ENCODE results near the gene PPP1R8.
"Not testable (repeated sequence)": the region's sequence is repeated elsewhere in the genome, so short reads cannot be mapped to it uniquely, and the experiment has no call there.

PPP1R8 gene

GRCh38 chr1:27789540-27790041 lies 41.0 kb upstream of the PPP1R8 start:
- no peaks in the 10 kb centered on the region for H3K79me2 ChIP-seq (ENCODE audit: control insufficient read depth, insufficient read depth, low read length)
- H3K18ac ChIP-seq (ENCODE audit: low read length), result no peak overlapping the region
- no peaks in the 10 kb centered on the region for H3K36me3 ChIP-seq (ENCODE audit: control insufficient read depth, insufficient read depth, low read length)
- H2BK5ac ChIP-seq (ENCODE audit: low read length), result no peak overlapping the region
- no peak for DNase-seq
- H2AK5ac ChIP-seq (ENCODE audit: low read length), result no peak overlapping the region
- H4K5ac ChIP-seq (ENCODE audit: low read length), result no peak overlapping the region
- no peak overlapping the region for H2BK120ac ChIP-seq (ENCODE audit: low read depth, low read length)
- no peak overlapping the region for H3K4me2 ChIP-seq (ENCODE audit: low read length)
- H3K4me1 ChIP-seq (ENCODE audit: control insufficient read depth, low read depth, low read length), result no peaks in the 10 kb centered on the region
- no peak overlapping the region for H3K9ac ChIP-seq (ENCODE audit: low read length)
- H3K4me3 ChIP-seq (ENCODE audit: low read length), result no peak overlapping the region
- no peak overlapping the region for H2BK15ac ChIP-seq (replicated peaks; ENCODE audit: low read depth)
- no peak overlapping the region for H3K23ac ChIP-seq (ENCODE audit: low read length)
- H3K56ac ChIP-seq (ENCODE audit: low read length), result no peak overlapping the region
- H3K27ac ChIP-seq (ENCODE audit: low read depth, low read length), result no peak overlapping the region
- H4K8ac ChIP-seq (ENCODE audit: low read depth, low read length), result no peak overlapping the region
- H3K27me3 ChIP-seq (ENCODE audit: insufficient read depth, low read length, poor library complexity), result no peaks in the 10 kb centered on the region
- no peaks in the 10 kb centered on the region for H3K79me1 ChIP-seq (ENCODE audit: low read length)
- no CpG with 5 or more reads among the region's 4 CpGs for WGBS (ENCODE audit: extremely low coverage, insufficient coverage, low lambda C conversion rate)
- no peak overlapping the region for H3K4ac ChIP-seq (ENCODE audit: low read depth, low read length)

- H2BK15ac ChIP-seq (replicated peaks; ENCODE audit: low read depth); H2BK120ac ChIP-seq (ENCODE audit: low read depth, low read length); H3K79me2 ChIP-seq (ENCODE audit: control insufficient read depth, insufficient read depth, low read length); H3K79me1 ChIP-seq (ENCODE audit: low read length); H3K56ac ChIP-seq (ENCODE audit: low read length); H4K8ac ChIP-seq (ENCODE audit: low read depth, low read length); DNase-seq; H3K27ac ChIP-seq (ENCODE audit: low read depth, low read length); H3K27me3 ChIP-seq (ENCODE audit: insufficient read depth, low read length, poor library complexity); H3K23ac ChIP-seq (ENCODE audit: low read length); H2BK5ac ChIP-seq (ENCODE audit: low read length); H3K9ac ChIP-seq (ENCODE audit: low read length); H3K4me1 ChIP-seq (ENCODE audit: control insufficient read depth, low read depth, low read length); H3K4me3 ChIP-seq (ENCODE audit: low read length); H3K18ac ChIP-seq (ENCODE audit: low read length); H2AK5ac ChIP-seq (ENCODE audit: low read length); H3K36me3 ChIP-seq (ENCODE audit: control insufficient read depth, insufficient read depth, low read length); H4K5ac ChIP-seq (ENCODE audit: low read length); H3K4ac ChIP-seq (ENCODE audit: low read depth, low read length); H3K4me2 ChIP-seq (ENCODE audit: low read length): not testable (repeated sequence)
- WGBS (ENCODE audit: extremely low coverage, insufficient coverage, low lambda C conversion rate), result no CpG with 5 or more reads among the region's 3 CpGs
Observed at GRCh38 chr1:27790270-27790669, 40.3 kb upstream of the PPP1R8 start.

DNA sequence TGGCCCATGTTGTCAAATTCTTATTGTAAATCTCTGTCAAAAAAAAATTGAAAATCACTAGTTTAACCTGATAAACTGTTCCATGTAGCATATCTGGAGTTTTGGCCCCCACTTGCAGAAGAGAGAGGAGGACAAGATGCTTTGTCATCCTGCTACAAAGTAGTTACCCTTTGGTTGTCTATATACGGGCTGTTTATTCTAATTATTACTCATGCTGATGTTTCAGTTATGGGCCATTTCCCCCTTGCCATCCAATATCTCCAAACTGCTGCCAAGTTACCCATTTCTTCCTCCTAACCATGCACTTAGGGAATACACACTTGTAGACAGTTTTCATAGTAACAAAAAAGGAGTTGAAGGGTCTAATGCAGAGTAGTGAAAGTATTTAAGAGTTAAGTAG lies 35.0 kb upstream of the PPP1R8 start:
- H3K27ac ChIP-seq (ENCODE audit: low read depth, low read length), result peak overlapping the region; percentile 19
- H3K36me3 ChIP-seq (ENCODE audit: control insufficient read depth, insufficient read depth, low read length), result no peaks in the 10 kb centered on the region
- no peak overlapping the region for H3K4ac ChIP-seq (ENCODE audit: low read depth, low read length)
- no peak overlapping the region for H3K23ac ChIP-seq (ENCODE audit: low read length)
- no CpG with 5 or more reads among the region's 1 CpG for WGBS (ENCODE audit: extremely low coverage, insufficient coverage, low lambda C conversion rate)
- no peak overlapping the region for H2BK120ac ChIP-seq (ENCODE audit: low read depth, low read length)
- H3K4me3 ChIP-seq (ENCODE audit: low read length), result no peak overlapping the region
- no peak overlapping the region for H2BK5ac ChIP-seq (ENCODE audit: low read length)
- H3K27me3 ChIP-seq (ENCODE audit: insufficient read depth, low read length, poor library complexity), result no peaks in the 10 kb centered on the region
- H3K9ac ChIP-seq (ENCODE audit: low read length), result no peak overlapping the region
- DNase-seq, result no peak
- no peak overlapping the region for H3K4me2 ChIP-seq (ENCODE audit: low read length)
- H3K4me1 ChIP-seq (ENCODE audit: control insufficient read depth, low read depth, low read length), result no peaks in the 10 kb centered on the region
- H4K5ac ChIP-seq (ENCODE audit: low read length), result no peak overlapping the region
- H3K18ac ChIP-seq (ENCODE audit: low read length), result no peak overlapping the region
- H3K56ac ChIP-seq (ENCODE audit: low read length), result no peak overlapping the region
- H3K79me1 ChIP-seq (ENCODE audit: low read length), result no peaks in the 10 kb centered on the region
- H2BK15ac ChIP-seq (replicated peaks; ENCODE audit: low read depth), result no peak overlapping the region
- no peak overlapping the region for H2AK5ac ChIP-seq (ENCODE audit: low read length)
- H4K8ac ChIP-seq (ENCODE audit: low read depth, low read length), result no peak overlapping the region
- no peaks in the 10 kb centered on the region for H3K79me2 ChIP-seq (ENCODE audit: control insufficient read depth, insufficient read depth, low read length)

DNA sequence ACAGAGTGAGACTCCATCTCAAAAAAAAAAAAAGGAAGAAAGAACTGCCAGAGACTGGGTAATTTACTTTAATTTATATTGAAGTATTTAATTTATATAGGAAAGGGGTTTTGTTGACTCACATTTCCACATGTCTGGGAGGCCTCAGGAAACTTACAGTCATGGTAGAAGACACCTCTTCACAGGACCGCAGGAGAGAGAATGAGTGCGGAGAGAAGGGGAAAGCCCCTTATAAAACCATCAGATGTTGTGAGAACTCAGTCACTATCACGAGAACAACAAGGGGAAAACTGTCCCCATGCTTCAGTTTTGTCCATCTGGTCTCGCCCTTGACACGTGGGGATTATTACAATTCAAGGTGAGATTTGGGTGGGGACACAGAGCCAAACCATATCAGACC lies 25.8 kb upstream of the PPP1R8 start:
- no peak overlapping the region for H3K4ac ChIP-seq (ENCODE audit: low read depth, low read length)
- no peak overlapping the region for H4K8ac ChIP-seq (ENCODE audit: low read depth, low read length)
- no peak overlapping the region for H3K27ac ChIP-seq (ENCODE audit: low read depth, low read length)
- H4K5ac ChIP-seq (ENCODE audit: low read length), result no peak overlapping the region
- peaks cover 1% of the 10 kb centered on the region for H3K36me3 ChIP-seq (ENCODE audit: control insufficient read depth, insufficient read depth, low read length)
- H3K4me1 ChIP-seq (ENCODE audit: control insufficient read depth, low read depth, low read length), result no peaks in the 10 kb centered on the region
- no peak overlapping the region for H3K23ac ChIP-seq (ENCODE audit: low read length)
- WGBS (ENCODE audit: extremely low coverage, insufficient coverage, low lambda C conversion rate), result no CpG with 5 or more reads among the region's 5 CpGs
- no peak overlapping the region for H3K56ac ChIP-seq (ENCODE audit: low read length)
- no peaks in the 10 kb centered on the region for H3K79me1 ChIP-seq (ENCODE audit: low read length)
- H2AK5ac ChIP-seq (ENCODE audit: low read length), result no peak overlapping the region
- no peak overlapping the region for H3K4me2 ChIP-seq (ENCODE audit: low read length)
- no peak overlapping the region for H3K9ac ChIP-seq (ENCODE audit: low read length)
- no peak overlapping the region for H3K18ac ChIP-seq (ENCODE audit: low read length)
- H3K27me3 ChIP-seq (ENCODE audit: insufficient read depth, low read length, poor library complexity), result no peaks in the 10 kb centered on the region
- no peak overlapping the region for H3K4me3 ChIP-seq (ENCODE audit: low read length)
- no peak for DNase-seq
- no peak overlapping the region for H2BK15ac ChIP-seq (replicated peaks; ENCODE audit: low read depth)
- H3K79me2 ChIP-seq (ENCODE audit: control insufficient read depth, insufficient read depth, low read length), result no peaks in the 10 kb centered on the region
- no peak overlapping the region for H2BK5ac ChIP-seq (ENCODE audit: low read length)
- no peak overlapping the region for H2BK120ac ChIP-seq (ENCODE audit: low read depth, low read length)

DNA sequence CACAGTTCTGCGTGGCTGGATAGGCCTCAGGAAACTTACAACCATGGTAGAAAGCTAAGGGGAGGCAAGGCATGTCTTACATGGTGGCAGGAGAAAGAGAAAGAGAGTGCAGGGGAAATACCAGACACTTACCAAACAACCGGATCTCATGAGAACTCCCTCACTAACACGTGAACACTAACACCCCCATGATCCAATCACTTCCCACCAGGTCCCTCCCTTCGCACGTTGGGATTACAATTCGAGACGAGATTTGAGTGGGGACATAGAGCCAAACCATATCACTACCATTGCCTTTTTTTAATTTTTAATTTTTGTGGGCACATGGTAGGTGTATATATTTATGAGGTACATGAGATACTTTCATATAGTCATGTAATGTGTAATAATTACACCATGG lies 23.8 kb upstream of the PPP1R8 start:
- Histone ChIP-seq H3K4ac (ENCODE audit: low read depth, low read length) (no peak overlapping the region), H3K4me1 (ENCODE audit: control insufficient read depth, low read depth, low read length) (no peaks in the 10 kb centered on the region), H3K4me3 (ENCODE audit: low read length) (no peak overlapping the region), H3K18ac (ENCODE audit: low read length) (no peak overlapping the region), H3K27me3 (ENCODE audit: insufficient read depth, low read length, poor library complexity) (no peaks in the 10 kb centered on the region), H3K79me1 (ENCODE audit: low read length) (no peaks in the 10 kb centered on the region), H3K9ac (ENCODE audit: low read length) (no peak overlapping the region), H2AK5ac (ENCODE audit: low read length) (no peak overlapping the region), H3K36me3 (ENCODE audit: control insufficient read depth, insufficient read depth, low read length) (peaks cover 1% of the 10 kb centered on the region), H2BK15ac (replicated peaks; ENCODE audit: low read depth) (no peak overlapping the region), H3K56ac (ENCODE audit: low read length) (no peak overlapping the region), H3K27ac (ENCODE audit: low read depth, low read length) (no peak overlapping the region), H2BK120ac (ENCODE audit: low read depth, low read length) (no peak overlapping the region), H3K79me2 (ENCODE audit: control insufficient read depth, insufficient read depth, low read length) (no peaks in the 10 kb centered on the region), H3K4me2 (ENCODE audit: low read length) (no peak overlapping the region), H4K5ac (ENCODE audit: low read length) (no peak overlapping the region), H2BK5ac (ENCODE audit: low read length) (no peak overlapping the region), H4K8ac (ENCODE audit: low read depth, low read length) (no peak overlapping the region), H3K23ac (ENCODE audit: low read length) (no peak overlapping the region)
- WGBS (ENCODE audit: extremely low coverage, insufficient coverage, low lambda C conversion rate), result no CpG with 5 or more reads among the region's 7 CpGs
- no peak for DNase-seq

GRCh38 chr1:27807385-27807784 lies 23.2 kb upstream of the PPP1R8 start:
- Histone ChIP-seq H3K4me1 (ENCODE audit: control insufficient read depth, low read depth, low read length) (no peaks in the 10 kb centered on the region), H2AK5ac (ENCODE audit: low read length) (no peak overlapping the region), H3K4ac (ENCODE audit: low read depth, low read length) (no peak overlapping the region), H4K5ac (ENCODE audit: low read length) (no peak overlapping the region), H2BK15ac (replicated peaks; ENCODE audit: low read depth) (no peak overlapping the region), H3K36me3 (ENCODE audit: control insufficient read depth, insufficient read depth, low read length) (peaks cover 1% of the 10 kb centered on the region), H3K79me1 (ENCODE audit: low read length) (no peaks in the 10 kb centered on the region), H3K18ac (ENCODE audit: low read length) (no peak overlapping the region), H3K23ac (ENCODE audit: low read length) (no peak overlapping the region), H3K4me3 (ENCODE audit: low read length) (no peak overlapping the region), H3K27me3 (ENCODE audit: insufficient read depth, low read length, poor library complexity) (no peaks in the 10 kb centered on the region), H2BK5ac (ENCODE audit: low read length) (no peak overlapping the region), H3K27ac (ENCODE audit: low read depth, low read length) (no peak overlapping the region), H3K79me2 (ENCODE audit: control insufficient read depth, insufficient read depth, low read length) (no peaks in the 10 kb centered on the region), H3K4me2 (ENCODE audit: low read length) (no peak overlapping the region), H4K8ac (ENCODE audit: low read depth, low read length) (no peak overlapping the region), H2BK120ac (ENCODE audit: low read depth, low read length) (no peak overlapping the region), H3K56ac (ENCODE audit: low read length) (no peak overlapping the region), H3K9ac (ENCODE audit: low read length) (no peak overlapping the region)
- no peak for DNase-seq
- no CpG with 5 or more reads among the region's 2 CpGs for WGBS (ENCODE audit: extremely low coverage, insufficient coverage, low lambda C conversion rate)

All from mesendoderm (in vitro differentiated cells).